GM23248 (cell line): ENCODE measurements around the gene KCTD3. TPM values are rescaled to one million over a fixed set of nuclear protein-coding genes. Genes with fewer than 3 reads are reported as not detected.

Experiments used
- DNase-seq: peaks from one replicate; pipeline ENCODE4 v3.0.0-alpha.2; 2015
- H2AFZ ChIP-seq: fragments of 200-600 bp; sonication (generic); 2 replicates; pipeline ENCODE4 v1.6.1; 2016; ENCODE audit warnings: antibody characterized with exemption
- H3F3A ChIP-seq: fragments of 200-600 bp; sonication (generic); 2 replicates; pipeline ENCODE4 v1.6.1; 2016; ENCODE audit warnings: mild to moderate bottlenecking, antibody characterized with exemption, mixed run types; ENCODE audit not compliant: insufficient read depth
- H3K27ac ChIP-seq: fragments of 200-600 bp; sonication (generic); 2 replicates; pipeline ENCODE4 v1.5.1; 2016; ENCODE audit warnings: mild to moderate bottlenecking
- H3K27me3 ChIP-seq: fragments of 200-600 bp; sonication (generic); replicated peaks from 2 replicates; pipeline ENCODE4 v1.6.1; 2016; ENCODE audit warnings: mild to moderate bottlenecking; ENCODE audit not compliant: insufficient read depth
- H3K36me3 ChIP-seq: fragments of 200-600 bp; sonication (generic); 2 replicates; pipeline ENCODE4 v1.6.1; 2016; ENCODE audit warnings: low read depth, mild to moderate bottlenecking
- H3K4me1 ChIP-seq: fragments of 200-600 bp; sonication (generic); 2 replicates; pipeline ENCODE4 v1.6.1; 2016; ENCODE audit warnings: mild to moderate bottlenecking; ENCODE audit not compliant: insufficient read depth
- H3K4me2 ChIP-seq: fragments of 200-600 bp; sonication (generic); one replicate; pipeline ENCODE4 v1.6.1; 2016; ENCODE audit warnings: mild to moderate bottlenecking; ENCODE audit not compliant: unreplicated experiment
- H3K4me3 ChIP-seq: fragments of 200-600 bp; sonication (generic); 2 replicates; pipeline ENCODE4 v1.5.1; 2016; ENCODE audit warnings: mild to moderate bottlenecking
- H3K79me2 ChIP-seq: fragments of 200-600 bp; sonication (generic); 2 replicates; pipeline ENCODE4 v1.6.1; 2016; ENCODE audit warnings: mild to moderate bottlenecking; ENCODE audit not compliant: insufficient read depth
- H3K9ac ChIP-seq: fragments of 200-600 bp; sonication (generic); 2 replicates; pipeline ENCODE4 v1.6.1; 2016; ENCODE audit warnings: mild to moderate bottlenecking
- H3K9me2 ChIP-seq: fragments of 200-600 bp; sonication (generic); 2 replicates; pipeline ENCODE4 v1.6.1; 2016; ENCODE audit warnings: mixed run types, mild to moderate bottlenecking, moderate library complexity; ENCODE audit not compliant: insufficient read depth
- H3K9me3 ChIP-seq: fragments of 200-600 bp; sonication (generic); one replicate; pipeline ENCODE4 v1.6.1; 2017; ENCODE audit warnings: low read depth
- H4K20me1 ChIP-seq: fragments of 200-600 bp; sonication (generic); 2 replicates; pipeline ENCODE4 v1.6.0; 2016; ENCODE audit not compliant: insufficient read depth
- EZH2 ChIP-seq: fragments of 200-600 bp; sonication (generic); IDR thresholded peaks from 2 replicates; pipeline ENCODE4 v1.6.1; 2018; ENCODE audit warnings: antibody characterized with exemption, mild to moderate bottlenecking; ENCODE audit not compliant: insufficient read depth, poor library complexity, severe bottlenecking
- EZH2phosphoT487 ChIP-seq: fragments of 200-600 bp; sonication (generic); IDR thresholded peaks from 2 replicates; pipeline ENCODE4 v1.6.1; 2018; ENCODE audit warnings: antibody characterized with exemption, moderate library complexity, mild to moderate bottlenecking, low read depth; ENCODE audit not compliant: insufficient read depth
- WGBS, 2 experiments: methylation state at CpG; one replicate each; pipeline ENCODE4 v1.1.6; 2015 to 2017; ENCODE audit warnings: low lambda C conversion rate in 2 of 2, low coverage in 1 of 2; ENCODE audit errors: missing lambda C conversion rate in 2 of 2; 5-methylcytosine and 5-hydroxymethylcytosine counted together
- in situ Hi-C: fragments of 300-500 bp; cut with MboI; formaldehyde crosslinking; loops from 2 replicates; pipeline ENCODE4 v1.15.0; 2020
- polyA plus RNA-seq: library from polyadenylated mRNA; unstranded; fragments of >200 nt; fragmentation: Nextera tagmentation; extraction: Ambion mirVana; gene quantifications from 2 replicates; pipeline ENCODE4 v1.2.1, GENCODE V29; 2016
- total RNA-seq: library from RNA; depleted of rRNA; stranded (reverse); fragments of >200 nt; shearing (Covaris generic); gene quantifications from 2 replicates; pipeline ENCODE4 v1.2.3, GENCODE V29; 2014

Gene KCTD3
- total and polyA plus RNA-seq, 2 experiments from 2014 or later = 17.5 to 32.0 TPM

- Histone ChIP-seq H3F3A (no peaks in the 10 kb centered on the region), H3K9me2 (no peaks in the 10 kb centered on the region), H3K9me3 (no peaks in the 10 kb centered on the region), H3K27me3 (peaks cover 16% of the 10 kb centered on the region), H3K36me3 (no peaks in the 10 kb centered on the region), H2AFZ (no peak overlapping the region), H3K4me3 (no peak overlapping the region), H3K4me1 (no peaks in the 10 kb centered on the region), H4K20me1 (no peaks in the 10 kb centered on the region), H3K27ac (no peak overlapping the region), H3K9ac (no peak overlapping the region), H3K4me2 (no peak overlapping the region), H3K79me2 (no peaks in the 10 kb centered on the region)
- 53 to 55% methylated on average over 4 of the region's 4 CpGs for WGBS, 2 experiments
- no peak for TF ChIP-seq EZH2phosphoT487
- no peak for TF ChIP-seq EZH2
- in situ Hi-C loops = no loop called here
- no peak for DNase-seq
These were observed 76.7 kb downstream of the KCTD3 start for GRCh38 chr1:215643592-215644321.

GRCh38 chr1:215645182-215645581 lies 78.1 kb downstream of the KCTD3 start:
- in situ Hi-C loops = no loop called here
- Histone ChIP-seq H3K4me2 (no peak overlapping the region), H3F3A (no peaks in the 10 kb centered on the region), H3K9ac (no peak overlapping the region), H3K9me2 (no peaks in the 10 kb centered on the region), H2AFZ (no peak overlapping the region), H3K4me3 (no peak overlapping the region), H3K79me2 (no peaks in the 10 kb centered on the region), H3K27ac (no peak overlapping the region), H3K27me3 (peaks cover 28% of the 10 kb centered on the region), H3K36me3 (no peaks in the 10 kb centered on the region), H4K20me1 (no peaks in the 10 kb centered on the region), H3K4me1 (no peaks in the 10 kb centered on the region), H3K9me3 (no peaks in the 10 kb centered on the region)
- TF ChIP-seq EZH2 (no peak), EZH2phosphoT487 (no peak)
- DNase-seq = peak; percentile 21
- WGBS, 2 experiments = 79 to 84% methylated on average over 4 of the region's 4 CpGs

DNA sequence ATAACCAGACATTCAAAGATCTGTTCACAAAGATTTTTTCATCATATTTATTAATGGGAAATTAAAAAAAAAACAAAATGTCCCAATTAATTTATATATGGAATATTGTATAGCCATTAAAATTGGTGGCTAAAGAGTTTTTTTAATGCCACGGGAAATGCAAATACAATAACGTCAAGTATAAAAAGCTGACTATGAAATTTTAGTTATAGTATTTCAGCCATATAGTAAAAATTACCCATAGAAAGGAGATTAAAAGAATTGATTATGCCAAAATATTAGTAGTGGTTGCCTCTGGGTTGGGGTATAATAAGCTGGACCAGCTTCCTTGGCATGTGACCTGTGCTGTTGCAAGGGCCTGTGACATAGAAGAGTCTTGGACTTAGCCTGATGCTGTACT lies 78.8 kb downstream of the KCTD3 start:
- Histone ChIP-seq H3K27ac (no peak overlapping the region), H4K20me1 (no peaks in the 10 kb centered on the region), H3K9me3 (no peaks in the 10 kb centered on the region), H3K4me3 (no peak overlapping the region), H3K36me3 (no peaks in the 10 kb centered on the region), H3F3A (no peaks in the 10 kb centered on the region), H2AFZ (no peak overlapping the region), H3K4me2 (no peak overlapping the region), H3K79me2 (no peaks in the 10 kb centered on the region), H3K27me3 (peaks cover 35% of the 10 kb centered on the region), H3K9ac (no peak overlapping the region), H3K9me2 (no peaks in the 10 kb centered on the region), H3K4me1 (no peaks in the 10 kb centered on the region)
- no peak for DNase-seq
- WGBS, 2 experiments = 67 to 74% methylated on average over 2 of the region's 2 CpGs
- TF ChIP-seq EZH2phosphoT487 (no peak), EZH2 (no peak)
- in situ Hi-C loops = no loop called here

DNA sequence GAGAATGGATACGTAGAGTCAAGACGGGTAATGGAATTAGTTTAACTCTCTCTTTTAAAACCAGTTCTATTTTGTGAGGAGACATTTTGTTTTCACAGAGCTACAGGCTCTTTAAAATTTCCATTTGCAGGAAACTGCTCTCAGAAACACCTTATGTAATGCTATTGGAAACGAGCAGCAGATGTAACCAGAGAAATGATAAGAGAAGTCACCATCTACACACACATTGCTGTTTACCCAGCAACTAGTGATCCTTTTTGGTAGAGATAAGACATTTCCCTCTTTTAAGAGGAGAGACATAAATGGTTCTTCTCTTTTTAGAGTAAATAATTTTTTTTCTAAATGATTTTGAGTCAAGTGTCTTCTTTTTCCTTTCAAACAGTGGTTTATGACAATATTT lies 80.6 kb downstream of the KCTD3 start:
- no peak overlapping the region for H3K4me2 ChIP-seq
- 40 to 41% methylated on average over 3 of the region's 3 CpGs for WGBS, 2 experiments
- peaks cover 50% of the 10 kb centered on the region for H3K27me3 ChIP-seq
- in situ Hi-C loops = no loop called here
- no peaks in the 10 kb centered on the region for H3K4me1 ChIP-seq
- H3K9me3 ChIP-seq = no peaks in the 10 kb centered on the region
- H4K20me1 ChIP-seq = no peaks in the 10 kb centered on the region
- no peaks in the 10 kb centered on the region for H3K36me3 ChIP-seq
- no peaks in the 10 kb centered on the region for H3F3A ChIP-seq
- no peaks in the 10 kb centered on the region for H3K9me2 ChIP-seq
- no peak for TF ChIP-seq EZH2
- TF ChIP-seq EZH2phosphoT487 = no peak
- H2AFZ ChIP-seq = no peak overlapping the region
- DNase-seq = no peak
- H3K79me2 ChIP-seq = no peaks in the 10 kb centered on the region
- no peak overlapping the region for H3K4me3 ChIP-seq
- H3K9ac ChIP-seq = no peak overlapping the region
- H3K27ac ChIP-seq = no peak overlapping the region

GRCh38 chr1:215648957-215649356 lies 81.9 kb downstream of the KCTD3 start:
- Histone ChIP-seq H3K9me2 (no peaks in the 10 kb centered on the region), H2AFZ (no peak overlapping the region), H3K36me3 (no peaks in the 10 kb centered on the region), H3K4me1 (no peaks in the 10 kb centered on the region), H3K9me3 (no peaks in the 10 kb centered on the region), H3K27me3 (peaks cover 50% of the 10 kb centered on the region), H3K79me2 (no peaks in the 10 kb centered on the region), H4K20me1 (no peaks in the 10 kb centered on the region), H3K27ac (no peak overlapping the region), H3K4me2 (no peak overlapping the region), H3K9ac (no peak overlapping the region), H3F3A (no peaks in the 10 kb centered on the region), H3K4me3 (no peak overlapping the region)
- 54 to 58% methylated on average over 4 of the region's 4 CpGs for WGBS, 2 experiments
- in situ Hi-C loops = no loop called here
- DNase-seq = no peak
- TF ChIP-seq EZH2phosphoT487 (no peak), EZH2 (no peak)
